NOMO-1 (cell line): ENCODE measurements around the gene MAGI2.

Experiments
- DNase-seq, 2 experiments: peaks; one replicate each; lab custom pipeline; 2025; ENCODE audit not compliant: unreplicated experiment in 2 of 2; lab: John Stamatoyannopoulos, UW

Gene MAGI2

GRCh38 chr7:78173666-78174065 lies 1279.8 kb downstream of the MAGI2 start:
- no peak for DNase-seq

- no peak for DNase-seq
These were observed 1280.4 kb downstream of the MAGI2 start for GRCh38 chr7:78172933-78173591.

- no peak for DNase-seq
These were observed 1281.2 kb downstream of the MAGI2 start for GRCh38 chr7:78172267-78172757.

- DNase-seq = no peak
These were observed 1282.1 kb downstream of the MAGI2 start for GRCh38 chr7:78171398-78171797.

DNA sequence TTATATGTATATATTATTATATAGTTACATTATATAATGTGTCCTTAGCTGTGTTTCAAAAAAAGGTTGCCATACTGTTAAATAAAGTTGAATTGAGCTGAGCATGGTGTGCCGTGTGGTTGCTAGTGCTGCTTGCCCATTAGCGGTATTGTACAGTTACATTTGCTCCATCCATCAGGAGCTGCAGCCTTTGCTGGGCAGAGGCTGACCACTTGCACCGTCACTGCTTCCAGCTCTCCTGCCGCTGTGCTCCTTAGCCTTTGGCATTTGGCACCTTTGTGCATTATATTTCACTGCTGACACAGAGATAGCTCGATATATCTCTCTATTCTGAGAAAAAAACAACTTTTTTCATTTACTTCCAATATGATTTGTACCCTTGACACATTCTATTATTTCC lies 1282.7 kb downstream of the MAGI2 start:
- DNase-seq = no peak

- no peak for DNase-seq
These were observed 1283.5 kb downstream of the MAGI2 start for GRCh38 chr7:78169992-78170391.

- DNase-seq = no peak
These were observed 1284.6 kb downstream of the MAGI2 start for GRCh38 chr7:78168865-78169264.

GRCh38 chr7:78167860-78168259 lies 1285.6 kb downstream of the MAGI2 start:
- no peak for DNase-seq

DNA sequence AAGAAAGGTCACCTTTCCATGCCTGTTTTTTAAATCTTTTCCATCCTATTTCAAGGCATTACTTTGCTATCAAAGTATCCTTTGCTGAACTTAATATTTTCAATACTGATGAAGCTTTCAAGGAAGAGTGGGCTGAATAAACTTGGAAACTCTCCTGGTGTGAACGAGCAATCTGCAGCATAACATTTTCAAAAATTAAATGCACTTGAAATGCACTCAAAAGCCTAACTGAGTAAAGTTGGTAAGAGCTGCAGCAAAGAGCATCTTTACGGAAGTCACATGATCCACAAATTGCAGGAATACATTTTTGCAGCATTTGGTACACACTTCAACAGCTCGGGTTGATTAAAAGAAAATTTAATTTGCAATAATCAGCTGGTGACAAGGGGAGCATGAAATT lies 1287.6 kb downstream of the MAGI2 start:
- no peak for DNase-seq

GRCh38 chr7:78165454-78165853 lies 1288.0 kb downstream of the MAGI2 start:
- no peak for DNase-seq

DNA sequence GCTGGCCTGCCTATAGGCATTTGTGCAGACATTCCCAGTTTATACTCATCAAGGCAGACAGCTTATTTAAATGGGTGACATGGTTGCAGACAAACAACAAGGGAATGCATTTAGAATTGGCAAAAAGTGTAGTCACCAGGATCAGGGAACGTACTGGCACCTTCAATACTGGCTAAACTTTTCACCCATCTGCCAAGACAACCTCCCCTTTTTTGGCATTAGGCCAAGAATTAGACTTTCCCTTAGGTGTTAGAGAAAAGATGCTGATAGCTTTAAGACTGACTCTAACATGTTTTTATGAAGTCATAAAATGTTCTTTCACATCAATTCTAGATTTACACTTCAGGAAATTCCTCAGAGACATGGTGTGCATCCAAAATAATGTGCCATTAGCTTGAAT lies 1289.0 kb downstream of the MAGI2 start:
- DNase-seq = no peak

DNA sequence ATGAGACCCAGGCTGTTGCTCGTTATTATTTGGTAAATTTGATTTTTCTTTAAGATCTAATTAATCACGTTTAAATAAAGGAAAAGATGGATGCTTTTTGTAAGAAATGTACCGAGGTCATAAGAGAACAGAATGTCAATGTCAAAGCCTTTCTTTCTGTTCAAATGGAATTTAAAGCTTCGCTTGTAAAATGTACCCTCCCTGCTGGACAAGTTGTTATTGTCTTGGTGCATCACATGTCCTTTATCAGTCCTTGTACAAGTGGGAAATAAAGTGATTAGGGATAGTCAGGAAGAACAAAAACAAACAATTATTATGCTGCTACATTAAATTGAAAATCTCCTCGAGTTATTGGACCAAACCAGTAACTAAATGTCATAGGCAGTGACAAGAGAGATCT lies 1291.7 kb downstream of the MAGI2 start:
- no peak for DNase-seq

- DNase-seq = no peak
These were observed 1293.9 kb downstream of the MAGI2 start for GRCh38 chr7:78159545-78159944.

- no peak for DNase-seq
These were observed 1300.2 kb downstream of the MAGI2 start for GRCh38 chr7:78153285-78153684.

GRCh38 chr7:78151229-78151628 lies 1302.2 kb downstream of the MAGI2 start:
- DNase-seq = no peak

DNA sequence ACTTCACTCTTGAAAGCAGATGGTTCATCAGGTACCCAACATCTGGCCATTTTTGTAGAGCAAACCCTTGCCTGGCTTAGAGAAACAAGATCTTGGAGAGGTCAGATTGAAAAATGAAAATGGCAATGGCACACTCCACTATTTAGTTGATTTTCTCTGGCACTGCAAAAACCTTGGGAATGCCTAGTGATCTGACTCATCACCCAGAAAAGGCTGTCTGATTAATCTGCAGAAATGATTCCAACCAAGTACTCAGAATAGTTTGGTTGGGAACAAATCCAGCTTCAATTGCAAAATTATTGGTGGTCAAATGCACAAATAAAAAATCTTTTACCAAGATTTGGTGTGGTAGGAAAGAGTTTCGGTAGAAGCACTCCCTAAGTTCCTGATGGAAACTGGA lies 1303.7 kb downstream of the MAGI2 start:
- DNase-seq = no peak

DNA sequence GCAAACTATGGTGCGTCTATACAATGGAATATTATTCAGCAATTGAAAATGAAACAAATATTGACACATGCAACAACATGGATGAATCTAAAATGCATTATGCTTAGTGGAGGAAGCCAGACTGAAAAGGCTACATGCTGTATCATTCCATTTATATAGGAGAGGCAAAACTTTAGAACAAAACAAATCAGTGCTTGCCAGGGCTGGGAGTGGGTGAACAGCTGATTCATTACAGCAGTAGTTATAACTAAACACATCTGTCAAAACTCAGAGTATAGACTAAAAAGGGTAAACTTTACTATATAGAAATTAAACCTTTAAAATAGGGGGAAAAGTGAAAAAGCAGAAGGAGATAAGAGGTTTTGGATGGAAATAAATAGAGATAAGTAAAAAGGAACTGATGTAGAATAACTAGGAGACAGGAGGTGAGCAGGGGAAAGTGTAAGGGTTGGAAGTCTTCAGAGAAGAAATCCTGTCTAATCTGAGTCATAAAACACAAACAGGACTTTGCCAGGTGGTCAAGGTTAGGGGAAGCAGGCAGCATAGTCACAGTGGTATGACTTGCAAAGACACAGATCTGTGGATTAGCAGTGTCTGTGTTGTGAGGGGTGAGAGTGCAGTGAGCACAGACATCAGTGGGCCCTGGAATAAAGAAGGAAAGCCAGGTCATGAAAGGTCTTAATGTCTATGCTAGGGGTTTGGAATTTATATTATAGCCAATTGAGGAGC lies 1305.1 kb downstream of the MAGI2 start:
- DNase-seq = no peak

DNA sequence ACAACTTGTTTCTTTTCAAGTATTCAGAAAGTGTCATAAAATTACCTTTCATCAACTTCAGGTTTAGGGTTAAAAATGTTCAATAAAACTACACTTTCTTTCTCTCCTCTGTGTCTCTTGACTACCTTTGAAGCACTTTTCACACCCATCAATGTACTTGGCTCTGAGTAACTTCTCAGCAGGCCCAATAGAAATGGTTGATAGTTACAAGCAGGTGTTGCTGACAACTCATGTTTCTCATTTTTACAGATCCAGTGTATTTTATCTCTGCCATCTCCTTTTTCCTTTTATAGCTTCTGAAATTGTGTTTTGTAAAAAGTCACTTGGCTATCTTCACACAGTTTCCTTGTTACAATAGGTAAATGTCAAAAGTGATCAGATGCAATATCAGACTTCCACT lies 1306.9 kb downstream of the MAGI2 start:
- DNase-seq = no peak

GRCh38 chr7:78143661-78144060 lies 1309.8 kb downstream of the MAGI2 start:
- DNase-seq = no peak

DNA sequence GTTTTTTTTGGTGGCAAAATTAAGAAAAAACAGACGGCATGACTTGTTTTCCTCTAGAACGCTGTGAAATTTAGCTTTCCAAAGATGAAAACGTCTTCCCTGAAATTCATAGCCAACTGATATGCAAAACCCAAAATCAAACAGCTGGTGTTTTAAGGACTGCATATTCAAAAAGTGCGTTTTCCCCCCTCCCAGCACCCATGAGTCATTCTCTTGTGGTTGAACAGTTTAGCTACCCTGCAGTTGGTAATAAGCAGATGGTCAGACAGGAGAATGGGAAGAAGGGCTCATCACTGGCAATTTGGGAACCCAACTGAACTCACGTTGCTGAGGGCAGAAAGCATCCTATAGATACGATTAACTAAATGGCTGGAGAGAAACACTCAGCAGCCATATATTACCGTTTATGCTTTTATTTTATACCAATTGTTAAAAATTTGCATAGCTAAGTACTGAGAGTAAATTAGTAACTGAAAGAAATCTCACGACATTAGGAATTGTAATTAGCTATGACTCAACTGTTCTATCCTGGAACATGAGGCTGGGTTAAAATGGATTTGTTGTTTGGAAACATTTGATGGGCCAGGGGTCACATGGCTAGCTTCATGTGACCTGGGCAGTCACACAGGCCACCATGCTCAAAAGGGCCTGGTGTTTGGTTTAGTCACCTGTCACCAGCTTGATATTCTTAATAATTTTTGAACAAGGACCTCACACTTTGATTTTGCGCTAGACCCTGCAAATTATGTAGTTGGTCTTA lies 1311.8 kb downstream of the MAGI2 start:
- no peak for DNase-seq

GRCh38 chr7:78140109-78140508 lies 1313.4 kb downstream of the MAGI2 start:
- no peak for DNase-seq

DNA sequence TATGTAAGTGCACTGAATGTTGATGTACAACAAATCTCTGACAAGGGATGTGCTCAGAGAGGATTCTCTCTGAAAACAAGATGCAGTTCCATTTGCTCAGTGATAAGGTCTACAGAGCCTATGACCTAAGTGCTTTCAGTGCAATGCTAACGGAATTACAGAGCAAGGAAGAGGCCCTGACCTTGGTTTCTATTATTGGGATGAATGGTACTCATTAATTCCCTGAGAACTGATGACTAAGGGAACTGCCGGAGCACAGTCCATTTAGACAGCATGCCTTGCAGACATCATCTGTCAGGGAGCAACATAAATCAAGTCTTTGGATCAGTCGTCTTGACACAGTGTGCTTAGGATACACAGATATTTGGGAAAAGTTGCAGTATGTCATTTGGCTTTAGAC lies 1314.1 kb downstream of the MAGI2 start:
- no peak for DNase-seq
